ENCODE results near the gene NGEF. TPM values are rescaled to one million over a fixed set of nuclear protein-coding genes. Genes with fewer than 3 reads are reported as not detected.

NGEF gene
- total and polyA plus RNA-seq, 7 donors = 0.28 to 13.9 (median 10.8) TPM; not detected in 2

- DNase-seq = no peak
- Histone ChIP-seq H3K4me1 (no peaks in the 10 kb centered on the region), H3K27me3 (peaks cover 0 to 5% (median 0%) of the 10 kb centered on the region in 3 donors), H3K4me3 (no peak overlapping the region), H3K27ac (peak overlapping the region in 1 of 4 donors; percentile 18), H3K36me3 (no peaks in the 10 kb centered on the region), H3K9me3 (peaks cover 0 to 3% (median 0%) of the 10 kb centered on the region in 4 donors)
- no peak for TF ChIP-seq EP300 (IDR thresholded peaks at IDR 0.05)
- no peak for TF ChIP-seq POLR2A (IDR thresholded peaks at IDR 0.05)
- intact Hi-C loops (cut with DNase I) = no loop called here
- 80 to 93% methylated on average over 3 of the region's 3 CpGs for WGBS, 2 donors
These were observed 70.2 kb downstream of the NGEF start for GRCh38 chr2:232942831-232943230.

- TF ChIP-seq, protein P1, sequence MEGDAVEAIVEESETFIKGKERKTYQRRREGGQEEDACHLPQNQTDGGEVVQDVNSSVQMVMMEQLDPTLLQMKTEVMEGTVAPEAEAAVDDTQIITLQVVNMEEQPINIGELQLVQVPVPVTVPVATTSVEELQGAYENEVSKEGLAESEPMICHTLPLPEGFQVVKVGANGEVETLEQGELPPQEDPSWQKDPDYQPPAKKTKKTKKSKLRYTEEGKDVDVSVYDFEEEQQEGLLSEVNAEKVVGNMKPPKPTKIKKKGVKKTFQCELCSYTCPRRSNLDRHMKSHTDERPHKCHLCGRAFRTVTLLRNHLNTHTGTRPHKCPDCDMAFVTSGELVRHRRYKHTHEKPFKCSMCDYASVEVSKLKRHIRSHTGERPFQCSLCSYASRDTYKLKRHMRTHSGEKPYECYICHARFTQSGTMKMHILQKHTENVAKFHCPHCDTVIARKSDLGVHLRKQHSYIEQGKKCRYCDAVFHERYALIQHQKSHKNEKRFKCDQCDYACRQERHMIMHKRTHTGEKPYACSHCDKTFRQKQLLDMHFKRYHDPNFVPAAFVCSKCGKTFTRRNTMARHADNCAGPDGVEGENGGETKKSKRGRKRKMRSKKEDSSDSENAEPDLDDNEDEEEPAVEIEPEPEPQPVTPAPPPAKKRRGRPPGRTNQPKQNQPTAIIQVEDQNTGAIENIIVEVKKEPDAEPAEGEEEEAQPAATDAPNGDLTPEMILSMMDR (IDR thresholded peaks at IDR 0.05) = no peak
- TF ChIP-seq EP300 (IDR thresholded peaks at IDR 0.05) (no peak), POLR2A (IDR thresholded peaks at IDR 0.05) (no peak), POLR2AphosphoS5 (IDR thresholded peaks at IDR 0.05) (no peak)
- no peak overlapping the region for H3K4me3 ChIP-seq
- intact Hi-C loops (cut with DNase I) = no loop called here
- peaks cover 0 to 3% (median 0%) of the 10 kb centered on the region in 4 donors for H3K9me3 ChIP-seq
- H3K4me1 ChIP-seq = no peaks in the 10 kb centered on the region
- no peaks in the 10 kb centered on the region for H3K36me3 ChIP-seq
- peaks cover 0 to 5% (median 0%) of the 10 kb centered on the region in 3 donors for H3K27me3 ChIP-seq
- no peak for DNase-seq
- 80 to 83% methylated on average over 10 of the region's 10 CpGs for WGBS, 2 donors
- no peak overlapping the region for H3K27ac ChIP-seq
These were observed 71.0 kb downstream of the NGEF start for GRCh38 chr2:232941912-232942594.

GRCh38 chr2:232941400-232941799 is 71.7 kb downstream of the NGEF start:
- H3K4me1 ChIP-seq = no peaks in the 10 kb centered on the region
- TF ChIP-seq POLR2A (IDR thresholded peaks at IDR 0.05) = no peak
- TF ChIP-seq EP300 (IDR thresholded peaks at IDR 0.05) = no peak
- TF ChIP-seq, protein P1 (IDR thresholded peaks at IDR 0.05) = no peak
- no peak for TF ChIP-seq POLR2AphosphoS5 (IDR thresholded peaks at IDR 0.05)
- no peak overlapping the region for H3K27ac ChIP-seq
- H3K27me3 ChIP-seq = peaks cover 0 to 5% (median 0%) of the 10 kb centered on the region in 3 donors
- no peak overlapping the region for H3K4me3 ChIP-seq
- DNase-seq = no peak
- WGBS, 2 donors = 74 to 88% methylated on average over 8 of the region's 8 CpGs
- intact Hi-C loops (cut with DNase I) = no loop called here
- H3K9me3 ChIP-seq = peaks cover 0 to 3% (median 0%) of the 10 kb centered on the region in 4 donors
- H3K36me3 ChIP-seq = no peaks in the 10 kb centered on the region

DNA sequence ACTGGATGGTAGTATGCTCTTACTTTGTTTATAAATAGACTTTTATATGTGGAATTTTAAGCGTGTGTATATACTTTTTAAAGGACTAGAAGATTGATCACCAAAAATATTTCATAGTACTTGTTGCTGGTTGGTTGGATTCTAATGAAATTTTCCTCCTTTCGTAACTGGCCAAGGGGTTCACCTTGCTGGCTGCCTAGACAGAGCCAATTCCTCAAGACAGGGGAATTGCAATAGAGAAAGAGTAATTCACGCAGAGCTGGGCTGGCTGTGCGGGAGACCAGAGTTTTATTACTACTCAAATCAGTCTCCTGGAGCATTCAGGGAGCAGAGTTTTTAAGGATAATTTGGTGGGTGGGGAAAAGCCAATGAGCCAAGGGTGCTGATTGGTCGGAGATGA is 72.3 kb downstream of the NGEF start:
- intact Hi-C loops (cut with DNase I) = no loop called here
- Histone ChIP-seq H3K4me1 (no peaks in the 10 kb centered on the region), H3K27ac (no peak overlapping the region), H3K9me3 (peaks cover 0 to 3% (median 0%) of the 10 kb centered on the region in 4 donors), H3K36me3 (no peaks in the 10 kb centered on the region), H3K4me3 (no peak overlapping the region), H3K27me3 (peaks cover 0 to 5% (median 0%) of the 10 kb centered on the region in 3 donors)
- 90 to 96% methylated on average over 5 of the region's 5 CpGs for WGBS, 2 donors
- no peak for DNase-seq
- TF ChIP-seq POLR2AphosphoS5 (IDR thresholded peaks at IDR 0.05) (no peak), EP300 (IDR thresholded peaks at IDR 0.05) (no peak), POLR2A (IDR thresholded peaks at IDR 0.05) (no peak)
- TF ChIP-seq, protein P1 (IDR thresholded peaks at IDR 0.05) = no peak

- Histone ChIP-seq H3K27ac (no peak overlapping the region), H3K27me3 (peaks cover 0 to 11% (median 0%) of the 10 kb centered on the region in 3 donors), H3K36me3 (no peaks in the 10 kb centered on the region), H3K4me3 (no peak overlapping the region), H3K4me1 (no peaks in the 10 kb centered on the region), H3K9me3 (peaks cover 0 to 3% (median 0%) of the 10 kb centered on the region in 4 donors)
- TF ChIP-seq POLR2A (IDR thresholded peaks at IDR 0.05) = no peak
- TF ChIP-seq POLR2AphosphoS5 (IDR thresholded peaks at IDR 0.05) = no peak
- TF ChIP-seq, protein P1 (IDR thresholded peaks at IDR 0.05) = no peak
- TF ChIP-seq EP300 (IDR thresholded peaks at IDR 0.05) = no peak
- 76 to 87% methylated on average over 5 of the region's 5 CpGs for WGBS, 2 donors
- DNase-seq = no peak
- intact Hi-C loops (cut with DNase I) = no loop called here
These were observed 75.7 kb downstream of the NGEF start for GRCh38 chr2:232937278-232937906.
